Glomerular visceral epithelial cell (primary cell): ENCODE measurements around the gene MSH3.
"Not testable (repeated sequence)": the region's sequence is repeated elsewhere in the genome, so short reads cannot be mapped to it uniquely, and the experiment has no call there.

Experiments used
- DNase-seq: peaks from one replicate; pipeline ENCODE4 v3.0.0-alpha.2; 2016; ENCODE audit errors: extremely low spot score

MSH3 gene

DNA sequence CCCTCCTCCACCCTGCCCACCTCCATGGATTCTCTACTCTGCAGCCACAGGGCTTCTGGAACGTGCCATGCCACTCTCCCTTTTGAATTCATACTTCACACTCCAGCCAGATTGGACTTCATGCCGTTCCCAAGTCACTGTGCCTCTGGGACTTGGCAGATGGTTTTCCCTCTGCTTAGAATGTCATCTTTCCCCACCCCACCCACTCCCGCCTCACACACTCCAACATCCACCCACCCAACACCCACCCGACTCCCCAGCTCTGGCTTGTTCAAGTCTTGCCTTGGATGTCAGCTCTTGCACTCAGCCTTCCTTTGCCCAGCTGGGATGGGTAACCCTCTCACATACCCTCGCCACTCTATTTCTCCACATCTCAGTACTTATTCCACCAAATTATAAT lies 142.4 kb downstream of the MSH3 start:
- no peak for DNase-seq

DNA sequence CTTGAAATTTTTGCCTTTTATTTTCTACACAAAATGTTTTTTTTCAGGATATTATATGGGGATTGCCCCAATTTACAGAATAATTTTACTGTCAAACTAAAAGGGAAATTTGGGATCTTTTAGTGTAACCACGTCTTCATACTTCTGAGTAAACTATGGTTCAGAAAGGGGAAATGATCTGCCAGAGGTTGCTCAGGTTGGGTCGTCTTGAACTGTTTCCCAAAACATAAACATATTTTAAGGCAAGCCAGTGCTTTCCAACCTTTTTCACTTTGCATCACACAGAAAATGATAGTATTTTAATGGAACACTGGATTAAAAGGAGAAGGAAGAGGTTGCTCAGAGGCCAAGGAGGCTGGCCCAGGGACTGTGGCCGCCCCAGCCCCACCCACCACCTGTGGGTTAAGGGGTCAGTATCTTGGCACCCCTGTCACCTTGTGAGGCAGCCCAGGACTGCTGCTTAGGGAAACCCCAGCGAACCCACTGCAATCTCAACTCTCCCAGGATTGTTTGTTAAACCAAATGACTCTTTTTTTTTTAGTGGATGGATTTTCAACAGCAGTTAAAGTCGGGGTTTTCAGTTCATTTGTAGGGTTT lies 143.1 kb downstream of the MSH3 start:
- DNase-seq, result no peak

DNA sequence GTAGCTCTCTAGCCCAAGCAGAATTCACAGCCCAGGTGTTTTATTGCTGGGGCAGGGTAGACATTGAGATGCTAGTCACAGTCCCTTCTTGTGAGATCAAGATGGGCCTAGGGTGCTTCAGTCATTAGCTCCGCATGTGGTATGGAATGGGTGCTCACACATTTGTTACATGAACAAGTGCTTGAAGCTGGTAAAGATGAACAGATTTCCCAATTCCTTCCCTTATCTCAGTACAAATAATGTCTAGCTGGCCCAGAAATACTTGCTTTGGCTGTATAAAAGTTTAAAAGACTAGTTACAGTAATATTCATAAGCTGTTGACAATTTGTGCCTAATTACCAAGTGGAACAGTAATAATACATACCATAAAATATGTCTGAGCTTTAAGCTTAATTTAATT lies 143.7 kb downstream of the MSH3 start:
- no peak for DNase-seq

DNA sequence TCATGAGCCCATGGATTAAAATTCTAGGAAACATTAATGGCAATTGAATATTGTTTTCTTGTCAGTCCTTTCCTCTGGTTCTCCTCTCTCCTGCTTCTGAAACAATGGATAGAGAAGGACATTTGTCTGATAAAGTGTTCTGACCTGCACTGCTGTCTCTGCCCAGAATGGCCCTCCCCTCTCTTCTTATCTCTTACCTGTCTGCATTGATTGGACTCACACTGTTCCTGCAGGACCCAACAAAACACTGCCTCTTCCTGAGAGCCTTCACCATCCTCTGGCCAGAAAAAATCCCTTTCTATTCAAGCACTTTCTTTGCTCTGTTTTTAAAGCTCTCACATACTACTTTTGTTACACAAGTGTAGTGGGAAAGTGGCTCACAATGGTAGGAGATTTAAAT lies 144.2 kb downstream of the MSH3 start:
- no peak for DNase-seq

DNA sequence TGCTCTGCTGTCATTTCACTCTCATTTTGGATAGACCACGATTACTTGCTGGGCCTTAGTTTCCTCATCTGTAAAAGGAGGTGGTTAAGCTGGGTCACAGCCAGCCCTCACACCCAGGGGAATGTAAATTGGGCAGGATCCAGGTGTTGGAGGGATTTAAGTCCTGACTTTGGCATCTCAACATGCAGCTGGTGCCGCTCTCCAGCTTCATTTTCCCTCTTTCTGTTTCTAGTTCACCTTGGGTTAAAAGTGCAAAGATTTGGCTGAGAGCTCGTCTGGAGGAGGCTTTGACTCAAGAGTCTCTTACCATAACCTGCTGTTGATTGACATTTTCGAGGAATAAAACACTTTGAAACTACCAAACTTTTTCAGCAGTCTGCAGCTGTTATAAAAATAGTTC lies 144.6 kb downstream of the MSH3 start:
- no peak for DNase-seq

DNA sequence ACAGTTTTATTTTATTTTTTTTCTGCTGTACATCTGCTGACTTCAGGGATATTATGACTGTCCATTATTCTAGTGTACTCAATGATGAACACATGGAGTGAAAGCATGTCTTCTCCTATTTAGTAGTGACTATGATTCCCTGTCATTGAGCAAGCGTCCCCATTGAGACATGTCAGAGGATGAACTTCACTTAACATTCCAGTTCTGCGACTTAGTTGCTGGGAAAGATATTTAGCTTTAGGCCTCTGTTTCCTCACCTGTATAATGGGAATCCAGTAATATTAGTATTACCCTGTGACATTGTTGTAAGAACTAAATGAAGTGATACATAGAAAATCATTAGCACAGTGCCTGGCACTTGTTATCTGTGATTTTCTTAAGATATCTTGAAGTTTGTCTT lies 145.1 kb downstream of the MSH3 start:
- DNase-seq, result no peak

DNA sequence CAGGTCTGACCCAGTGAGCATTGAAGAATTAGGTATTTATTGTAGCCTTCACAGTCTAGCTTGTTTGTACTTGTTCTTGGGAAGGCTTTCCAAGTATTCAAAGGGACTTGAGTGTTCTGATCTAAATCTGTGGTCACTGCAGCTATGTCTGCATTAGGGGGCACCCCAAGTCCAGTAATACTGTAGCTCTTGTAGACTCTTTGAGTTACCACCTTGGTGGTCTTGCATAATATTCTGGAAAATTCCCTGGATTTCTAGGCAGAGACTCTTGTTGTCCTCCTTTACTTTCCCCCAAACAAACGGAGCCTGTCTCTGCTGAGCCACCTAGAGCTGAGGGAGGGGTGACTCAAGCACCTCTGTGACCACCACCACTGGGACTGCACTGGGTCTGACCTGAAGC lies 149.9 kb downstream of the MSH3 start:
- DNase-seq, result no peak

DNA sequence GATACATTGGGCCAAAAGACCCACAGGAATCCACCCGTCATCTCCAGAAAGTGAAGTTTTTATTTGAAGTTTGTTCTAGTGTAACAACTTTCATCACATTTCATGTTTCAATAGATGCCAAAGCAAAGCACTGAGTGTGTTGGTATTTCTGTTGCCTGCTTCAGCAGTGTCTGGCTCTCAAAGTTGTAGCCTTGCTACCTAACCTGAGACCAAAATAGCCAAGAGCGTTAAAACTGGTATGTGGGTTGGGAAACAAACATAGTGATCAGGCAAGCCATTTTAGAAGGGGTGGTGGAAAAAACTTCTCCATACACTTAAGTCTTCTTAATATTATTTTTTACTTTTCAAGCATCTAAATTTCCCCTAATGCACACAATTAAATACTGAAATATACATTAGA lies 150.6 kb downstream of the MSH3 start:
- DNase-seq, result no peak

DNA sequence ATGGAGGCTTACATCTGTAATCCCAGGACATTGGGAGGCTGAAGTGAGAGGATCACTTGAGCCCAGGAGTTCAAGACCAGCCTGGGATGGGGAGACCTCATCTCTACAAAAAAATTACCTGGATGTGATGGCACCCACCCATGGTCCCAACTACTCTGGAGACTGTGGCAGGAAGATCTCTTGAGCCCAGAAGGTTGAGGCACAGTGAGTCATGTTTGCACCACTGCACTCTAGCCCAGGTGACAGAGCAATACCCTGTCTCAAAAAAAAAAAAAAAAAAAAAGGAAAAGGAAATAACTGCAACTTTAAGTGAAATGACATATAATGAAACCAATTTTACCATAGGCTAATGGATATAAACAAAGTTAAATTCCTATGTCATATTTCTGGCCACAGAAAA lies 152.5 kb downstream of the MSH3 start:
- DNase-seq, result no peak

DNA sequence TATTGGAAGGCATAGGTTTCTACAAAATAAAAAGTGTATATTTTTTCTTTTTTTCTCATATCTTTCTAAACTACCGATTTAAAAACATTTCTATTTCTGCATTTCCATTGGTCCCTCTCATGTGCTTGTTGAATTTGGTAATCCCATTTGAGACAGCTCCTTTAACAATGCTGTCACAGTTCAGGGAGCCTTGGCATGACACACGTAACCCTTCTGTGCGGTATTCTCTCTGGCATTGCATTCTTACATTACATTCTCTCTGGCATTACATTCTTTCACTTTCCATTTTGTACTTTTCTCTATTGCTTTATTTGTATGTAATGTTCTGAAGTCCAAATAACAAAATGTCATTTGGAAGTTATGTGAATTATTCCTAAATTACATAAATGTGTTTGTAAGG lies 155.0 kb downstream of the MSH3 start:
- DNase-seq, result peak; percentile 77

DNA sequence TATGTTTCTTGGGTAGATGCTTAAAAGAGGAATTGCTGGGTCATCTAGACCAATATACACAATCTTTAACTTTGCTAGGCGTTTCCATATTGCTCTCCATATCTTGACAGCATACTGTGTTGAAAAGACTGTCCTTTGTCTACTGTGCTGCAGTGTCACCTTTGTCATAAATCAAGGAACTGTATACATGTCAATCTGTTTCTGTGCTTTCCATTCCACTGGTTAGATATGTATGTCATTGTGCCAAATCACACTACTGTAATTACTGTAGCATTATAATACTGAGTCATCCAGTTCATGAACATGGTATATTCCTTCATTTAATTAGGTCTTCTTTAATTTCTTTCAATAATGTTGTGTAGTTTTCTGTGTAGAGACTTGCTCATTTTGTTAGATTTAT lies 156.0 kb downstream of the MSH3 start:
- no peak for DNase-seq

DNA sequence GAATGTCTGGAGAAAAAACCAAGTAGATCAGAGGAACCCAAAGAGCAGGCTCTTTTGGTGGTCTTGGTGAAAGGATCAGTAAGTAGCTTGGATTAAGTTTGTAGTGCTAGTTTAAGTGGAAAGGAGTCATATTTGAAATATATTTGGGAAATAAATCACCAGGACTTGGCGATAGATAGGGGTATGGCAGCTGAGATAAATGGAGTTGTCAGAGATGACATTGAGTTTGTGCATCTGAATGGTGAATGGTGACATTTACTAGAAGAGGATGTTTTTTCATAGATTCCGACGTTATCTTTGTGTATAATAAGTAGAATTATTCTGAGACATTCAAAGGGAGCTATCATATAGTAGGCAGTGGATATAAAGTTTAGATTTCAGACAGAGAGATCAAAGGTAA lies 162.1 kb downstream of the MSH3 start:
- no peak for DNase-seq

DNA sequence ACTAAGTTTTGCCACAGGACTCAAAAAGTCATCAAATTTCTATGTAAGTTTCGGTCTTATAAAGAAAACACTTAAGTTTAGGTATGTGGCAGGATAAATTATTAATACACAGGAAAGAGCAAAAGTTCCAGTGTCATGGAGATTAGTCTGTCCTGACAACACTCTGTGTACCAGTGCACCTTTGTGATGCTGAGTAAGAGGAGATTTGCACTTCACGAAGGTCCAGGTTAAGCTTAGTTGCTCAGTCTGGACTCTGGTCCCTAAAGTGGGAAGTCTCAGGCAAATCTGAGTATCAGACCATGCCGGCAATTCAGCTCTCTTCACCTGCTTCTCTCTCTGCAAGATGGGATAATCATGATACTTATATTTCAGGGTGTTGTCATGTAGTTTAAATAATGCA lies 166.2 kb downstream of the MSH3 start:
- DNase-seq, result no peak

DNA sequence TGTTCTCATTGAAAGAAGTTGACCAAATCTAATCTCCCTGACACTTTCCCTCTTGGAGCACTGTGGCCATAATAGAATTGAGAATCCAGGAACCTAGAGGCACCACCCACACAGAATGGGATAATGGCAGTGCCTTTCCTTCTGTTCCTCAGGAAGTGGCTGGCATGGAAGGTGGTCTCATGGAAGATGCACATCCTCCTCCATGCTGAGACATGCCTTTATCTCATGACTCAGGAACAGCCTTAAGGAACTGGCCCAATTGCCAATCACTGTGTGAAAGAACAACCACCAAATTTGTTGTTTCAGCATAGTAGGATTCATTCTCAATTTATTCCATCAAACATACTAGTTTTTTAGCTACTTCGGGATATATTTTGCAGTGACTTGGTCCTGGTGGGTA lies 168.2 kb downstream of the MSH3 start:
- no peak for DNase-seq

DNA sequence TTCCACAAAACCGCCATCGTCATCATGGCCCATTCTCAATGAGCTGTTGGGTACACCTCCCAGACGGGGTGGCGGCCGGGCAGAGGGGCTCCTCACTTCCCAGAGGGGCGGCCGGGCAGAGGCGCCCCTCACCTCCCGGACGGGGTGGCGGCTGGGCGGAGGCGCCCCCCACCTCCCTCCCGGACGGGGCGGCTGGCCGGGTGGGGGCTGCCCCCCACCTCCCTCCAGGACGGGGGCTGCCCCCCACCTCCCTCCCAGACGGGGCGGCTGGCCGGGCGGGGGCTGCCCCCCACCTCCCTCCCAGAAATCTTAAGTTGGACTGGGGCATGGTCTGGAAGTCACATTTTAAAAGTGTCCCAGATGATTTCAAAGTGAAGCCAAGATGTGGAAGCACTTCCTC lies 169.7 kb downstream of the MSH3 start:
- not testable (repeated sequence) for DNase-seq

DNA sequence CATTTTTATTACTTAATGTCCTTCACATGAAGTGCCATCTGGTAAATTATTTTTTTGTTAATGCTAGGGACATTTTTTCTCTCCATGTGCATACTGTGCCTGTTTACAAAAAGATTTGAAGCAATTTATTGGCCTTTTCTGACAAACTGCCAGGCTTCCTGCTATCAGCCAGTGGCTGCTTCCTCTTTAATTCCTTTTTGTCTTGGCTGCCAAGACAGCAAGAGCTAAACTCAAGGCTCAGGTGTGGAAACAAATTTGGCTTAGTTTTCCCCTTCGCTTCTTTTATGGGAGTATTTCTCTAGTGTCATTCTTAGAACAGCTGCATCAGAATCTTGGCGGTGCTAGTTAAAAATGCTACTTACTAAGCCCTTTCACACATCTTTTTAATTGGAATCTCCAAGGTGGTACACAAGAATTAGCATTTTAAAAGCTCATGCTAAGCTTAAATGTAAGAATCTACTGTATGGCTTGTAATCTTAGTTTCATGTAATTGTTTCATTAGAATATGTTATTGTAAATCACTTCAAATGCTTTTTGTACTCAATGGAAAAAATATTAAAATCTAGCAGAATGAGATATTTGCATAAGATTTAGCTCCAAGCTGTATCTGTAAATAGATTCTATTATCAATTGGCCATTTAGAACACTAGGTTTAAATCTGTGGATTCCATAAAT lies 171.5 kb downstream of the MSH3 start:
- no peak for DNase-seq

DNA sequence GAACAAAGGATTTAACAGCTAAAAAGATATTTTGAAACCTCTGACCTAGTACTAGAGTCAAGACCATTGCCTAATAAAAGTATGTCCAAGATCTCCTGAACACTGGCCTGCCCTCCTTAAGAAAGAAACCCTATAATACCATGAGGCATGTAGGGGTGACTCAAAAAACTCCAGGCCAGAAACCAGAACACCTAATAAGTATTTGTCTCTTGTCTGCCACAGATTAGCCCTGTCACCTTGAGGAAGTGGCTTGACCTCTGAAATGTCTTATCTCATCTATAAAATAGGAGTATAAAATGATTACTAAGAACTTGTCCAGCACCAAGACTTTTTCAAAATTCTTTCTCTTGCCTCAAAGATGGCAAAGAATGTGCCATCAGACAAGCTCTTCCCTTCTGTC lies 180.3 kb downstream of the MSH3 start:
- DNase-seq, result no peak

DNA sequence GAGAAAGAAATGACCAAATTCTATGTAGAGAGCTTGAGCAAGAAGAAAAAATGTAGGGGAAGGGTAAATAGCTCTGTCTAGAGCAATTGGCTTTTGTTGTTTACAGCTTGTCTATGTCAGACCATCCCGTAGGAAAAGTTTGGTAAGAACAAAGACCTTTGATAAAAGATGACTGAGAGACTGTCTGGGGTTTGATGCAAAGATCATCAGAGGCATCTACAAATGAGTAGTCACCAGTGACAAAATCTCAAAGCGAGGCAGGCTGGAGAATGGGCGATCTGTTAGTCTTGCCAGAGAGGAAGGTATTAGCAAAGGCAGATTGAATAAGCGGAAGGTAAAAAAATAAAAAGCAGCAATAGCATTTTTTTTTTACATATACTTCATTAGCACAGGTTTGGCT lies 180.7 kb downstream of the MSH3 start:
- DNase-seq, result no peak

DNA sequence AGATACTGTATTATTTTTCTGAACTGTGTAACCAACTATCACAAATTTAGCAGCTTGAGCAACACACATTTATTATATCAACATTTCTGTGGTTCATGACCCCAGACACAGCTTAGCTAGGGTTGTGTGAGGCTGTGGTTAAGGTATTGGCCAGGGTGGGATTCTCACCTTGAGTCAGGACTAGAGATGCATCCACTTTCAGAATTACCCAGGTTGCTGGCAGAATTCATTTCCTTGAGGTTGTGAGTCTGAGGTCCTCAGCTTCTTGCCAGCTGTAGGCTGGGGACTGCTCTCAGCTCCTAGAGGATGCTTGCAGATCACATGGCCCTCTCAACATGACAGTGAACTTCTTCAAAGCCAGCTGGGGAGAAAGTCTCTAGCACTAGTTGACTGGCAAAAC lies 183.2 kb downstream of the MSH3 start:
- no peak for DNase-seq

DNA sequence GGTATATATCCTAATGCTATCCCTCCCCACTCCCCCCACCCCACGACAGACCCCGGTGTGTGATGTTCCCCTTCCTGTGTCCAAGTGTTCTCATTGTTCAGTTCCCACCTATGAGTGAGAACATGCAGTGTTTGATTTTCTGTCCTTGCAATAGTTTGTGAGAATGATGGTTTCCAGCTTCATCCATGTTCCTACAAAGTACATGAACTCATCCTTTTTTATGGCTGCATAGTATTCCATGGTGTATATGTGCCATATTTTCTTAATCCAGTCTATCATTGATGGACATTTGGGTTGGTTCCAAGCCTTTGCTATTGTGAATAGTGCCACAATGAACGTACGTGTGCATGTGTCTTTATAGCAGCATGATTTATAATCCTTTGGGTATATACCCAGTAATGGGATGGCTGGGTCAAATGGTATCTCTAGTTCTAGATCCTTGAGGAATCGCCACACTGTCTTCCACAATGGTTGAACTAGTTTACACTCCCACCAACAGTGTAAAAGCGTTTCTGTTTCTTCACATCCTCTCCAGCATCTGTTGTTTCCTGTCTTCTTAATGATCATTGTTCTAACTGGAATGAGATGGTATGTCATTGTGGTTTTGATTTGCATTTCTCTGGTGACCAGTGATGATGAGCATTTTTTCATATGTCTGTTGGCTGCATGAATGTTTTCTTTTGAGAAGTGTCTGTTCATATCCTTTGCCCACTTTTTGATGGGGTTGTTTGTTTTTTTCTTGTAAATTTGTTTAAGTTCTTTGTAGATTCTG lies 186.8 kb downstream of the MSH3 start:
- not testable (repeated sequence) for DNase-seq

DNA sequence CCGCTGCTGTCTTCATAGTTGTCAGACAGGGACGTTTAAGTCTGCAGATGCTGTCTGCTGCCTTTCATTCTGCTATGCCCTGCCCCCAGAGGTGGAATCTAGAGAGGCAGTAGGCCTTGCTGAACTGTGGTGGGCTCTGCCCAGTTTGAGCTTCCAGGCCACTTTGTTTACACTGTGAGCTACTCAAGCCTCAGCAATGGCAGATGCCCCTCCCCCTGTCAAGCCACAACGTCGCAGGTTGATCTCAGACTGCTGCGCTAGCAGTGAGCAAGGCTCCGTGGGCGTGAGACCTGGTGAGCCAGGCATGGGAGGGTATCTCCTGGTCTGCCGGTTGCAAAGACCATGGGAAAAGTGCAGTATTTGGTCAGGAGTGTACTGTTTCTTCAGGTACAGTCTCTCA lies 192.0 kb downstream of the MSH3 start:
- not testable (repeated sequence) for DNase-seq

DNA sequence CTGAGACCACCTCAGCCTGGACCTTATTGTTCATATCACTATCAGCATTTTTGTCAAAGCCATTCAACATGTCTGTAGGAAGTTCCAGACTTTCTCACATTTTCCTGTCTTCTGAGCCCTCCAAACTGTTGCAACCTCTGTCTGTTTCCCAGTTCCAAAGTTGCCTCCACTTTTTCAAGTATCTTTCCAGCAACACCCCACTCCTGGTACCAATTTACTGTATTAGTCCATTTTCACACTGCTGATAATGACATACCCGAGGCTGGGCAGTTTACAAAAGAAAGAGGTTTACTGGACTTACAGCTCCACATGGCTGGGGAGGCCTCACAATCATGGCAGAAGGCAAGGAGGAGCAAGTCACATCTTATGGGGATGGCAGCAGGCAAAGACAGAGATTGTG lies 195.7 kb downstream of the MSH3 start:
- DNase-seq, result not testable (repeated sequence)
